SK-N-SH treated with all-trans-retinoic acid at 6 μM for 48 hours (cell line): ENCODE results near the gene ACOX3.
A peak's percentile ranks its signal among the peaks of the same experiment; 100 is the strongest.
"Not testable (repeated sequence)": the region's sequence is repeated elsewhere in the genome, so short reads cannot be mapped to it uniquely, and the experiment has no call there.

Experiments used
- ATAC-seq: fragments of 200-7000 bp; cut with Tn5 transposase; 3 replicates; pipeline ENCODE4 v1.9.1; 2020; ENCODE audit warnings: mild to moderate bottlenecking, moderate library complexity
- ARNTL ChIP-seq: fragments of 450-650 bp; formaldehyde crosslinking; IDR thresholded peaks from 2 replicates; pipeline ENCODE4 v1.5.0; 2020; ENCODE audit warnings: low read depth, mild to moderate bottlenecking, moderate library complexity, borderline replicate concordance
- BACH2 ChIP-seq: fragments of 250-450 bp; sonication (Bioruptor Pico); IDR thresholded peaks from 2 replicates; pipeline ENCODE4 v1.9.0; 2021; ENCODE audit warnings: mild to moderate bottlenecking, borderline replicate concordance
- CSDC2 ChIP-seq: fragments of 250-450 bp; sonication (Bioruptor Pico); IDR thresholded peaks from 2 replicates; pipeline ENCODE4 v1.5.0; 2020; ENCODE audit warnings: mild to moderate bottlenecking, moderate library complexity
- CSRNP3 ChIP-seq: fragments of 250-450 bp; sonication (Bioruptor Pico); IDR thresholded peaks from 2 replicates; pipeline ENCODE4 v1.5.1; 2021; ENCODE audit warnings: mild to moderate bottlenecking, moderate library complexity
- ESRRG ChIP-seq: fragments of 250-450 bp; sonication (Bioruptor Pico); IDR thresholded peaks from 2 replicates; pipeline ENCODE4 v1.6.1; 2021; ENCODE audit warnings: mild to moderate bottlenecking
- ISL1 ChIP-seq: fragments of 250-450 bp; sonication (Bioruptor Pico); IDR thresholded peaks from 2 replicates; pipeline ENCODE4 v2.1.2; 2022; ENCODE audit warnings: mild to moderate bottlenecking, moderate library complexity
- OSR1 ChIP-seq: fragments of 250-450 bp; sonication (Bioruptor Pico); IDR thresholded peaks from 2 replicates; pipeline ENCODE4 v1.8.0; 2022; ENCODE audit warnings: moderate library complexity, mild to moderate bottlenecking, inconsistent platforms
- PATZ1 ChIP-seq: fragments of 250-450 bp; sonication (Bioruptor Pico); IDR thresholded peaks from 2 replicates; pipeline ENCODE4 v1.8.0; 2020; ENCODE audit warnings: mild to moderate bottlenecking, moderate library complexity, borderline replicate concordance
- PPARA ChIP-seq: fragments of 250-450 bp; sonication (Bioruptor Pico); IDR thresholded peaks from 2 replicates; pipeline ENCODE4 v1.5.0; 2020; ENCODE audit warnings: mild to moderate bottlenecking, borderline replicate concordance
- RARB ChIP-seq: fragments of 250-450 bp; sonication (Bioruptor Pico); IDR thresholded peaks from 2 replicates; pipeline ENCODE4 v1.8.0; 2021; ENCODE audit warnings: mild to moderate bottlenecking, moderate library complexity
- SNAI2 ChIP-seq: fragments of 250-450 bp; sonication (Bioruptor Pico); IDR thresholded peaks from 2 replicates; pipeline ENCODE4 v1.5.0; 2020; ENCODE audit warnings: mild to moderate bottlenecking, moderate library complexity
- TCF4 ChIP-seq: fragments of 250-450 bp; sonication (Bioruptor Pico); IDR thresholded peaks from 2 replicates; pipeline ENCODE4 v1.8.0; 2021; ENCODE audit warnings: mild to moderate bottlenecking, moderate library complexity, borderline replicate concordance
- TOX ChIP-seq: fragments of 250-450 bp; sonication (Bioruptor Pico); IDR thresholded peaks from 2 replicates; pipeline ENCODE4 v1.8.0; 2021; ENCODE audit warnings: mild to moderate bottlenecking, moderate library complexity, borderline replicate concordance
- TSHZ2 ChIP-seq: fragments of 250-450 bp; sonication (Bioruptor Pico); IDR thresholded peaks from 2 replicates; pipeline ENCODE4 v1.5.0; 2020; ENCODE audit warnings: mild to moderate bottlenecking, moderate library complexity
- ZC3H10 ChIP-seq: fragments of 250-450 bp; sonication (Bioruptor Pico); IDR thresholded peaks from 2 replicates; pipeline ENCODE4 v1.5.1; 2021; ENCODE audit warnings: mild to moderate bottlenecking, moderate library complexity
- ZFP3 ChIP-seq: fragments of 250-450 bp; sonication (Bioruptor Pico); IDR thresholded peaks from 2 replicates; pipeline ENCODE4 v1.5.0; 2020; ENCODE audit warnings: mild to moderate bottlenecking, moderate library complexity
- ZNF8 ChIP-seq: fragments of 450-650 bp; formaldehyde crosslinking; IDR thresholded peaks from 2 replicates; pipeline ENCODE4 v1.5.0; 2020; ENCODE audit warnings: mild to moderate bottlenecking, moderate library complexity

Gene ACOX3

GRCh38 chr4:8440492-8441311, at the start of gene ACOX3, which contains the start of gene TRMT44:
Gene ACOX3 (minus strand): TSS chr4:8440723. CDS start chr4:8416521, 24,202 bp downstream.
Gene TRMT44 (plus strand): TSS chr4:8440777. CDS start chr4:8440823, 46 bp downstream.
- ATAC-seq: peak; percentile 95
- peak; percentile 97 for TF ChIP-seq SNAI2 (CRISPR knock-in tag)
- no peak for TF ChIP-seq PPARA
- no peak for TF ChIP-seq ISL1 (CRISPR knock-in tag)
- TF ChIP-seq ZNF8 (CRISPR knock-in tag): no peak

- no peak for TF ChIP-seq TOX (CRISPR knock-in tag)
- TF ChIP-seq TSHZ2: no peak
- no peak for TF ChIP-seq SNAI2 (CRISPR knock-in tag)
- TF ChIP-seq BACH2 (CRISPR knock-in tag): no peak
- TF ChIP-seq ESRRG (CRISPR knock-in tag): no peak
- no peak for TF ChIP-seq CSDC2
- no peak for TF ChIP-seq PATZ1 (CRISPR knock-in tag)
- TF ChIP-seq TCF4: no peak
- no peak for ATAC-seq
Measured at GRCh38 chr4:8488791-8489369, 48.4 kb upstream of the ACOX3 start.

- ATAC-seq: not testable (repeated sequence)
Measured at GRCh38 chr4:8486643-8487042, 46.1 kb upstream of the ACOX3 start.

- no peak for ATAC-seq
- no peak for TF ChIP-seq RARB (CRISPR knock-in tag)
- no peak for TF ChIP-seq TCF4
- TF ChIP-seq CSRNP3: no peak
- TF ChIP-seq ARNTL: no peak
- TF ChIP-seq PPARA: no peak
- TF ChIP-seq CSDC2: no peak
- no peak for TF ChIP-seq ZC3H10 (CRISPR knock-in tag)
- no peak for TF ChIP-seq ZFP3 (CRISPR knock-in tag)
- TF ChIP-seq SNAI2 (CRISPR knock-in tag): no peak
- TF ChIP-seq PATZ1 (CRISPR knock-in tag): no peak
- TF ChIP-seq ESRRG (CRISPR knock-in tag): no peak
- TF ChIP-seq TSHZ2: no peak
- no peak for TF ChIP-seq ISL1 (CRISPR knock-in tag)
- no peak for TF ChIP-seq TOX (CRISPR knock-in tag)
- no peak for TF ChIP-seq BACH2 (CRISPR knock-in tag)
- no peak for TF ChIP-seq ZNF8 (CRISPR knock-in tag)
- no peak for TF ChIP-seq OSR1 (CRISPR knock-in tag)
Measured at GRCh38 chr4:8480221-8480620, 39.7 kb upstream of the ACOX3 start.
